Endothelial cell of umbilical vein (primary cell): ENCODE measurements around the gene CYFIP2. TPM values are rescaled to one million over a fixed set of nuclear protein-coding genes. Genes with fewer than 3 reads are reported as not detected.

Experiments
- BruUV-seq: library from RNA; stranded (reverse); fragments of 400-500 nt; replicated peaks from 2 replicates; lab custom pipeline; 2021; lab: Mats Ljungman, UMichigan
- CTCF ChIA-PET: fragments of 300-600, 350-600 bp; sonication (Branson Sonifier 250); formaldehyde crosslinking; loops from one replicate; lab custom pipeline; 2021; ENCODE audit warnings: antibody characterized with exemption, inconsistent platforms; lab: Charles Lee
- POLR2A ChIA-PET: fragments of 300-600, 350-600 bp; sonication (Branson Sonifier 250); formaldehyde crosslinking; loops from one replicate; lab custom pipeline; 2021; ENCODE audit warnings: antibody characterized with exemption, inconsistent platforms; lab: Charles Lee
- DNase-seq: peaks from one replicate; pipeline ENCODE4 v3.0.0-alpha.2; 2011; ENCODE audit warnings: low read depth, low spot score
- FAIRE-seq: peaks from 2 replicates; lab custom pipeline; 2011; peaks lifted over from hg19 to GRCh38; lab: Jason Lieb, UNC
- H2AFZ ChIP-seq: 2 replicates; pipeline ENCODE4 v1.6.0; 2012; ENCODE audit warnings: low read depth, low read length, control low read depth, inconsistent platforms
- H3K27ac ChIP-seq: 2 replicates; pipeline ENCODE4 v1.5.1; 2011; ENCODE audit warnings: low read depth, mild to moderate bottlenecking, control low read depth, low read length, moderate library complexity; ENCODE audit not compliant: insufficient read depth
- H3K27me3 ChIP-seq, 2 experiments: 2 replicates each; pipeline versions ENCODE4 v1.6.0 to v1.6.1; 2011; ENCODE audit warnings: low read length in 2 of 2, mixed read lengths in 1 of 2; ENCODE audit not compliant: control insufficient read depth in 2 of 2, insufficient read depth in 2 of 2
- H3K36me3 ChIP-seq, 2 experiments: 2 replicates in 1 of 2; 3 replicates in 1 of 2; pipeline ENCODE4 v1.5.1; 2011; ENCODE audit warnings: low read length in 2 of 2, mild to moderate bottlenecking in 1 of 2, moderate library complexity in 1 of 2; ENCODE audit not compliant: control insufficient read depth in 2 of 2, insufficient read depth in 2 of 2; ENCODE audit errors: extremely low read depth in 1 of 2
- H3K4me1 ChIP-seq: 3 replicates; pipeline ENCODE4 v1.5.1; 2011; ENCODE audit warnings: mild to moderate bottlenecking, low read length; ENCODE audit not compliant: control insufficient read depth, insufficient read depth; ENCODE audit errors: extremely low read depth
- H3K4me2 ChIP-seq: 2 replicates; pipeline ENCODE4 v1.6.1; 2011; ENCODE audit warnings: low read length, control low read depth, mixed read lengths; ENCODE audit not compliant: insufficient read depth
- H3K4me3 ChIP-seq, 3 experiments: fragments of 200-600 bp in 1 of 3; sonication (generic), shearing (Covaris generic) in 1 of 3; replicated peaks in 1 of 3; 2 replicates each; pipeline ENCODE4 v1.5.1; 2011 to 2016; ENCODE audit warnings: control low read depth in 3 of 3, low read length in 3 of 3, mild to moderate bottlenecking in 2 of 3, inconsistent platforms in 1 of 3, low read depth in 1 of 3, moderate library complexity in 1 of 3; ENCODE audit not compliant: insufficient read depth in 1 of 3
- H3K79me2 ChIP-seq: 2 replicates; pipeline ENCODE4 v1.6.0; 2012; ENCODE audit warnings: low read length, inconsistent platforms; ENCODE audit not compliant: control insufficient read depth, insufficient read depth
- H3K9ac ChIP-seq: replicated peaks from 2 replicates; pipeline ENCODE3; 2011; ENCODE audit warnings: low read length, control low read depth; ENCODE audit not compliant: insufficient read depth; ENCODE audit errors: extremely low read depth
- H3K9me1 ChIP-seq: replicated peaks from 3 replicates; pipeline ENCODE4 v1.6.0; 2011; ENCODE audit warnings: mild to moderate bottlenecking, low read length; ENCODE audit not compliant: control insufficient read depth, insufficient read depth; ENCODE audit errors: extremely low read depth
- H3K9me3 ChIP-seq: replicated peaks from 2 replicates; pipeline ENCODE4 v1.5.1; 2012; ENCODE audit warnings: low read length, inconsistent platforms; ENCODE audit not compliant: control insufficient read depth, insufficient read depth
- H4K20me1 ChIP-seq: replicated peaks from 2 replicates; pipeline ENCODE3; 2011; ENCODE audit warnings: mild to moderate bottlenecking, low read length; ENCODE audit not compliant: control insufficient read depth, insufficient read depth; ENCODE audit errors: extremely low read depth
- EZH2 ChIP-seq: IDR thresholded peaks from 2 replicates; pipeline ENCODE4 v1.6.1; 2012; ENCODE audit warnings: borderline replicate concordance, low read depth, mild to moderate bottlenecking, moderate library complexity, low read length, inconsistent platforms; ENCODE audit not compliant: severe bottlenecking
- FOS ChIP-seq: IDR thresholded peaks from 2 replicates; pipeline ENCODE4 v1.6.1; 2011; ENCODE audit warnings: mild to moderate bottlenecking, low read length, moderate library complexity, borderline replicate concordance; ENCODE audit not compliant: insufficient read depth
- GATA2 ChIP-seq: IDR thresholded peaks from 2 replicates; pipeline ENCODE4 v1.7.0; 2011; ENCODE audit warnings: low read depth, mild to moderate bottlenecking, moderate library complexity, mixed read lengths, low read length; ENCODE audit not compliant: insufficient read length, insufficient read depth
- JUN ChIP-seq: IDR thresholded peaks from 2 replicates; pipeline ENCODE4 v1.6.1; 2011; ENCODE audit warnings: borderline replicate concordance, low read depth; ENCODE audit not compliant: insufficient read length, insufficient read depth
- MYC ChIP-seq: IDR thresholded peaks from one replicate; pipeline ENCODE4 v1.6.1; 2011; ENCODE audit warnings: mild to moderate bottlenecking, low read depth, low read length
- POLR2A ChIP-seq: IDR thresholded peaks from 2 replicates; pipeline ENCODE4 v1.6.1; 2012; ENCODE audit warnings: low read depth, mild to moderate bottlenecking, control low read depth, low read length
- POLR2AphosphoS5 ChIP-seq: IDR thresholded peaks from 2 replicates; pipeline ENCODE4 v1.6.1; 2012; ENCODE audit warnings: low read depth, mild to moderate bottlenecking, control low read depth, low read length, moderate library complexity; ENCODE audit not compliant: insufficient read depth
- dilution Hi-C: fragments of 300-500 bp; cut with MboI; formaldehyde crosslinking; loops from one replicate; pipeline ENCODE4 v1.15.0; 2019; ENCODE audit warnings: low sequenced_read_pairs; ENCODE audit not compliant: extremely low pct_ligation_motif_present
- intact Hi-C: fragments of 100-400 bp; cut with micrococcal nuclease; formaldehyde crosslinking; loops from one replicate; pipeline ENCODE4 v1.10.0; 2022
- polyA plus RNA-seq, 4 experiments: library from polyadenylated mRNA; depleted of rRNA in 3 of 4; stranded (reverse) in 3 of 4; unstranded in 1 of 4; fragments of >200 nt; gene quantifications; 2 replicates each; pipeline versions ENCODE4 v1.2.1 to v1.2.3, GENCODE V29; 2011 to 2012; ENCODE audit warnings: missing spikeins in 1 of 4
- total RNA-seq: library from RNA; stranded (reverse); gene quantifications from 2 replicates; pipeline ENCODE4 v1.2.3, GENCODE V29; 2021
- TF ChIP-seq, protein P1 (sequence below): IDR thresholded peaks from 2 replicates; pipeline ENCODE4 v1.6.1; 2011; ENCODE audit not compliant: insufficient read depth, insufficient read length
- TF ChIP-seq, protein P2 (sequence below), 2 donors: IDR thresholded peaks; 1 replicate in 1 of 2; 2 replicates in 1 of 2; pipeline ENCODE4 v1.5.1; 2011; ENCODE audit warnings: low read length in 2 of 2, mild to moderate bottlenecking in 2 of 2, moderate library complexity in 2 of 2, control low read depth in 1 of 2, inconsistent platforms in 1 of 2, low read depth in 1 of 2; ENCODE audit not compliant: insufficient read depth in 1 of 2; ENCODE audit errors: extremely low read depth in 1 of 2

The CYFIP2 gene
- total and polyA plus RNA-seq, 2 donors (not counting 3 experiments of a cell fraction or from before 2014, with no cell fraction given) = 9.2 to 22.4 TPM

DNA sequence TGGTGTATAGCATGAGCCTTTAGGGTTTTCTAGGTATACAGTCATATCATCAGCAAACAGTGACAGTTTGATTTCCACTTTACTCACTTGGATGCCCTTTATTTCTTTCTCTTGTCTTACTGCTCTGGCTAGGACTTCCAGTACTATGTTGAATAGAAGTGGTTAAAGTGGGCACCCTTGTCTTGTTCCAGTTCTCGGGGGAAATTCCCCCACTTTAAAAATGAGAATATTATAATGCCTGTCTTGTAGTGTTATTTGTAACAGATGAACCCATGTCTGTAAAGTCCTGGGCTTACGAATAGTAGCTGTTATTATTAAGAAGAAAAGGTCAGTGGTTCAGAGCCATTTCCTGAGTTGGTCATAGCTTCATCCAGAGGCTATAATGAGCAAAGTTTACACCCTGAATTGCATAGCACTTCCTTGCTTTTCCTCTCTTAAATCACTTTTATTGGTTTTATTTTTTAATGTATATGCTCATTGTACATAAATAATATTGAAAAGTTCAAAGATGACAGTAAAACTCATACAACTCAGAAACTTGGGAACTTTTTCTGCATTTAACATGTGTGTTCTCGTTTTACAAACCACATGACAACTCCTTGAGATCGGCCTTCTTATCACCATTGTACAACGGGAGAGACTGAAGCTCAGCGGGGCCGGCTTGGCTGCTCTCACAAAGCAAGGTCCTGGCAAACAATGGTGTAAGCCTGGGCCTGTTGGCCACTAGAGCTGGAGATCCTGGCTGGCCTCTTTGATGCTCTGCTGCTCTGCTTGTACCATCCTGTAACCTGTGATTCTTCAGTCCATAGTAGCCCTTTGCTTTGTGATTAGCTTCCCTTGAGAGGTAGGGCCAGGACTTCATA is 85.2 kb downstream of the CYFIP2 start:
- FAIRE-seq = peak; percentile 82
- intact Hi-C loops = loop anchor here (1.0 kb wide), 2 partner anchors 11 to 34 kb away; no protein-coding TSS in a partner anchor
- CTCF ChIA-PET = interaction anchor here (0.9 to 2.1 kb wide), 13 partner anchors 8 to 393 kb away, joined by 3 to 24 read pairs (median 6); partner anchors contain the start of gene LSM11
- H3K4me3 ChIP-seq = peak overlapping the region in 1 of 3 experiments; percentile 22
- no peaks in the 10 kb centered on the region for H3K36me3 ChIP-seq
- POLR2A ChIA-PET = interaction anchor here (1.0 to 1.3 kb wide), 2 partner anchors 10 to 23 kb away, joined by 3 to 8 read pairs; no protein-coding TSS in a partner anchor
- peaks cover 13% of the 10 kb centered on the region for H3K4me1 ChIP-seq
- H4K20me1 ChIP-seq = no peaks in the 10 kb centered on the region
- H3K9ac ChIP-seq = no peak overlapping the region
- BruUV-seq = no TSS peak
- peak overlapping the region; percentile 7 for H2AFZ ChIP-seq
- no peak for TF ChIP-seq MYC
- TF ChIP-seq FOS = peak; percentile 50
- TF ChIP-seq, protein P1, sequence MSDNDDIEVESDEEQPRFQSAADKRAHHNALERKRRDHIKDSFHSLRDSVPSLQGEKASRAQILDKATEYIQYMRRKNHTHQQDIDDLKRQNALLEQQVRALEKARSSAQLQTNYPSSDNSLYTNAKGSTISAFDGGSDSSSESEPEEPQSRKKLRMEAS = no peak
- TF ChIP-seq, protein P2, sequence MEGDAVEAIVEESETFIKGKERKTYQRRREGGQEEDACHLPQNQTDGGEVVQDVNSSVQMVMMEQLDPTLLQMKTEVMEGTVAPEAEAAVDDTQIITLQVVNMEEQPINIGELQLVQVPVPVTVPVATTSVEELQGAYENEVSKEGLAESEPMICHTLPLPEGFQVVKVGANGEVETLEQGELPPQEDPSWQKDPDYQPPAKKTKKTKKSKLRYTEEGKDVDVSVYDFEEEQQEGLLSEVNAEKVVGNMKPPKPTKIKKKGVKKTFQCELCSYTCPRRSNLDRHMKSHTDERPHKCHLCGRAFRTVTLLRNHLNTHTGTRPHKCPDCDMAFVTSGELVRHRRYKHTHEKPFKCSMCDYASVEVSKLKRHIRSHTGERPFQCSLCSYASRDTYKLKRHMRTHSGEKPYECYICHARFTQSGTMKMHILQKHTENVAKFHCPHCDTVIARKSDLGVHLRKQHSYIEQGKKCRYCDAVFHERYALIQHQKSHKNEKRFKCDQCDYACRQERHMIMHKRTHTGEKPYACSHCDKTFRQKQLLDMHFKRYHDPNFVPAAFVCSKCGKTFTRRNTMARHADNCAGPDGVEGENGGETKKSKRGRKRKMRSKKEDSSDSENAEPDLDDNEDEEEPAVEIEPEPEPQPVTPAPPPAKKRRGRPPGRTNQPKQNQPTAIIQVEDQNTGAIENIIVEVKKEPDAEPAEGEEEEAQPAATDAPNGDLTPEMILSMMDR (IDR thresholded peaks at IDR 0.05; ENCODE audit: extremely low read depth in 1 of 2, insufficient read depth in 1 of 2, low read depth in 1 of 2, low read length in 2 of 2) = no peak
- no peak for TF ChIP-seq POLR2A
- peak; percentile 9 for TF ChIP-seq GATA2
- peak; percentile 40 for TF ChIP-seq JUN
- no peak for TF ChIP-seq EZH2
- peak; percentile 40 for TF ChIP-seq POLR2AphosphoS5
- H3K79me2 ChIP-seq = no peaks in the 10 kb centered on the region
- H3K9me3 ChIP-seq = no peaks in the 10 kb centered on the region
- H3K27ac ChIP-seq = peak overlapping the region; percentile 38
- DNase-seq = peak; percentile 84
- peak overlapping the region; percentile 49 for H3K4me2 ChIP-seq
- H3K27me3 ChIP-seq = peaks cover 0 to 3% of the 10 kb centered on the region in 2 experiments
- H3K9me1 ChIP-seq = no peaks in the 10 kb centered on the region
- dilution Hi-C loops = no loop called here
